K562 (cell line): ENCODE data around the gene RNF207. TPM values are rescaled to one million over a fixed set of nuclear protein-coding genes. Genes with fewer than 3 reads are reported as not detected.
A peak's percentile ranks its signal among the peaks of the same experiment; 100 is the strongest.

ENCODE experiments used
- DMBX1 ChIP-seq: fragments of 250-450 bp; sonication (Bioruptor Pico); IDR thresholded peaks from 2 replicates; pipeline ENCODE4 v1.8.0; 2022; ENCODE audit warnings: inconsistent platforms, mild to moderate bottlenecking, moderate library complexity, borderline replicate concordance
- KDM1A ChIP-seq, 2 experiments: fragments of 450-650 bp; IDR thresholded peaks; 2 replicates each; pipeline ENCODE4 v1.6.1; 2016; ENCODE audit warnings: mild to moderate bottlenecking in 2 of 2
- MAFK ChIP-seq: IDR thresholded peaks from 2 replicates; pipeline ENCODE4 v1.6.1; 2011; ENCODE audit warnings: low read length, improper control_type of control experiment
- NR1H2 ChIP-seq: sonication (generic); formaldehyde crosslinking; IDR thresholded peaks from 2 replicates; pipeline ENCODE4 v1.4.0; 2020; ENCODE audit warnings: mild to moderate bottlenecking, missing genetic modification reagents
- STAT5B ChIP-seq: fragments of 250-450 bp; sonication (Bioruptor Pico); IDR thresholded peaks from 2 replicates; pipeline ENCODE4 v1.8.0; 2021; ENCODE audit warnings: mild to moderate bottlenecking, inconsistent platforms
- TFAM ChIP-seq: fragments of 250-450 bp; sonication (Bioruptor Pico); conservative IDR thresholded peaks from 2 replicates; pipeline ENCODE4 v1.5.0; 2021; ENCODE audit warnings: mild to moderate bottlenecking, moderate library complexity
- TGIF2 ChIP-seq: sonication (generic); formaldehyde crosslinking; IDR thresholded peaks from 2 replicates; pipeline ENCODE4 v1.8.1; 2022; ENCODE audit warnings: mild to moderate bottlenecking, missing genetic modification reagents, moderate library complexity
- ZNF165 ChIP-seq: fragments of 250-450 bp; sonication (Bioruptor Pico); IDR thresholded peaks from 2 replicates; pipeline ENCODE4 v1.4.0; 2020; ENCODE audit warnings: borderline replicate concordance
- ZNF239 ChIP-seq: fragments of 250-450 bp; sonication (Bioruptor Pico); IDR thresholded peaks from 2 replicates; pipeline ENCODE4 v1.4.0; 2020; ENCODE audit warnings: mild to moderate bottlenecking
- ZZZ3 ChIP-seq: fragments of 450-650 bp; IDR thresholded peaks from 2 replicates; pipeline ENCODE4 v1.6.1; 2016; ENCODE audit warnings: antibody characterized with exemption, mild to moderate bottlenecking, moderate library complexity
- polyA plus RNA-seq, 8 experiments: library from polyadenylated mRNA; depleted of rRNA in 4 of 8; stranded (reverse) in 5 of 8; unstranded in 3 of 8; fragments of >200 nt; fragmentation: Nextera tagmentation in 2 of 8; fragmentation: Illumina TruSeq in 1 of 8; extraction: Ambion mirVana in 2 of 8; extraction: Trizol in 1 of 8; gene quantifications; 2 replicates each; pipeline versions ENCODE4 v1.2.1 to v1.2.3, GENCODE V29; 2011 to 2014; ENCODE audit warnings: inconsistent platforms in 1 of 8, missing spikeins in 1 of 8
- total RNA-seq, 7 experiments: library from RNA; depleted of rRNA in 6 of 7; stranded (reverse); fragments of >200 nt in 6 of 7; fragmentation: Illumina TruSeq in 2 of 7; extraction: Trizol in 2 of 7; gene quantifications; 2 replicates each; pipeline versions ENCODE4 v1.2.1 to v1.2.3, GENCODE V29; 2011 to 2021; ENCODE audit warnings: low replicate concordance in 1 of 7
- TF ChIP-seq, protein P1 (sequence below): IDR thresholded peaks from 3 replicates; pipeline ENCODE4 v1.6.1; 2011; ENCODE audit warnings: borderline replicate concordance, mild to moderate bottlenecking, moderate library complexity; ENCODE audit not compliant: insufficient read length; ENCODE audit errors: extremely low read depth
- TF ChIP-seq, protein P2 (sequence below): sonication (generic); formaldehyde crosslinking; IDR thresholded peaks from 2 replicates; pipeline ENCODE4 v1.4.0; 2020; ENCODE audit warnings: mild to moderate bottlenecking, missing genetic modification reagents
- TF ChIP-seq, protein P3 (sequence below): fragments of 450-650 bp; IDR thresholded peaks from 2 replicates; pipeline ENCODE4 v1.6.1; 2014; ENCODE audit warnings: low read depth, mild to moderate bottlenecking, moderate library complexity, borderline replicate concordance
- TF ChIP-seq, protein P4 (sequence below): IDR thresholded peaks from 2 replicates; pipeline ENCODE4 v1.6.1; 2011; ENCODE audit warnings: borderline replicate concordance, low read depth, mild to moderate bottlenecking, moderate library complexity, low read length; ENCODE audit not compliant: insufficient read depth, poor library complexity, severe bottlenecking
- TF ChIP-seq, protein P5 (sequence below): sonication (generic); formaldehyde crosslinking; IDR thresholded peaks from 2 replicates; pipeline ENCODE4 v1.8.1; 2023; ENCODE audit warnings: mild to moderate bottlenecking, missing genetic modification reagents

The RNF207 gene
- total and polyA plus RNA-seq, 9 of the 15 experiments (the other 6 are each of a cell fraction or from before 2014, with no cell fraction given) = 2.7 to 30.6 (median 12.9) TPM

DNA sequence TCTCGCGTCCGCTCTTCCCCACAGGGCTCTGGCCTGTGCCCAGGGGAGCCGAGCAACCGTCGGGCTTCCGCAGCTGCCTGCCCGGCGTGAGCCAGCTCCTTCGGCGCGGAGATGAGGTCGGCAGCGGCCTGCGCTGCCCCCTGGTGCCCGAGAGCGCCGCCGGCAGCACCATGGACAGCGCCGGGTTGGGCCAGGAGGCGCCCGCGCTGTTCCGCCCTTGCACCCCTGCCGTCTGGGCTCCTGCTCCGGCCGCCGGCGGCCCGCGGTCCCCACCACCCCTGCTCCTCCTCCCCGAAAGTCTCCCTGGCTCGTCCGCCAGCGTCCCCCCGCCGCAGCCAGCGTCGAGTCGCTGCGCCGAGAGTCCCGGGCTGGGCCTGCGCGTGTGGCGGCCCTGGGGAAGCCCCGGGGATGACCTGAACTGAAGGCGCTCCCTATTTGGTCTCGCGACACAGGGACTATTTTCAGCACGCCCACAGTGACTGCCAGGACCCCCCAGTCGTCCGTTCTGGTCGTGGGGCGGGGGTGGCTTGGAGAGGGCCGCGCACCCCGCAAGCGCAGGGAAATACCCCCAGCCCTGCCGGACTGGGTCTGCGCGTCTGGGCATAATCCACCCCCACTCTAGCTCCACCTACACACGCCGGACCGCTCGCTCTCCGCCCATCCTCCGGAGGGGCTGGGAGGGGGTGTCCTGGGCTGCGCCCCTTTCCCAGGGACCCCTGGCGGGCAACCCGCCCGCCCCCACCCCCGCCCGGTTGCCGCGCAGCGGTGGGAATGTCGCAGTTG lies 39.4 kb downstream of the RNF207 start (continued):
- TF ChIP-seq, protein P1, sequence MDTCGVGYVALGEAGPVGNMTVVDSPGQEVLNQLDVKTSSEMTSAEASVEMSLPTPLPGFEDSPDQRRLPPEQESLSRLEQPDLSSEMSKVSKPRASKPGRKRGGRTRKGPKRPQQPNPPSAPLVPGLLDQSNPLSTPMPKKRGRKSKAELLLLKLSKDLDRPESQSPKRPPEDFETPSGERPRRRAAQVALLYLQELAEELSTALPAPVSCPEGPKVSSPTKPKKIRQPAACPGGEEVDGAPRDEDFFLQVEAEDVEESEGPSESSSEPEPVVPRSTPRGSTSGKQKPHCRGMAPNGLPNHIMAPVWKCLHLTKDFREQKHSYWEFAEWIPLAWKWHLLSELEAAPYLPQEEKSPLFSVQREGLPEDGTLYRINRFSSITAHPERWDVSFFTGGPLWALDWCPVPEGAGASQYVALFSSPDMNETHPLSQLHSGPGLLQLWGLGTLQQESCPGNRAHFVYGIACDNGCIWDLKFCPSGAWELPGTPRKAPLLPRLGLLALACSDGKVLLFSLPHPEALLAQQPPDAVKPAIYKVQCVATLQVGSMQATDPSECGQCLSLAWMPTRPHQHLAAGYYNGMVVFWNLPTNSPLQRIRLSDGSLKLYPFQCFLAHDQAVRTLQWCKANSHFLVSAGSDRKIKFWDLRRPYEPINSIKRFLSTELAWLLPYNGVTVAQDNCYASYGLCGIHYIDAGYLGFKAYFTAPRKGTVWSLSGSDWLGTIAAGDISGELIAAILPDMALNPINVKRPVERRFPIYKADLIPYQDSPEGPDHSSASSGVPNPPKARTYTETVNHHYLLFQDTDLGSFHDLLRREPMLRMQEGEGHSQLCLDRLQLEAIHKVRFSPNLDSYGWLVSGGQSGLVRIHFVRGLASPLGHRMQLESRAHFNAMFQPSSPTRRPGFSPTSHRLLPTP = no peak
- no peak for TF ChIP-seq TFAM (CRISPR knock-in tag)
- TF ChIP-seq ZZZ3 = no peak
- TF ChIP-seq KDM1A (IDR thresholded peaks at IDR 0.05) = peak in 1 of 2 experiments; percentile 36; a peak in 1 of 4 replicates
- TF ChIP-seq TGIF2 = peak; percentile 99
- TF ChIP-seq MAFK = no peak
- TF ChIP-seq ZNF239 = no peak; the same call in 1 of the 2 replicates
- TF ChIP-seq, protein P2, sequence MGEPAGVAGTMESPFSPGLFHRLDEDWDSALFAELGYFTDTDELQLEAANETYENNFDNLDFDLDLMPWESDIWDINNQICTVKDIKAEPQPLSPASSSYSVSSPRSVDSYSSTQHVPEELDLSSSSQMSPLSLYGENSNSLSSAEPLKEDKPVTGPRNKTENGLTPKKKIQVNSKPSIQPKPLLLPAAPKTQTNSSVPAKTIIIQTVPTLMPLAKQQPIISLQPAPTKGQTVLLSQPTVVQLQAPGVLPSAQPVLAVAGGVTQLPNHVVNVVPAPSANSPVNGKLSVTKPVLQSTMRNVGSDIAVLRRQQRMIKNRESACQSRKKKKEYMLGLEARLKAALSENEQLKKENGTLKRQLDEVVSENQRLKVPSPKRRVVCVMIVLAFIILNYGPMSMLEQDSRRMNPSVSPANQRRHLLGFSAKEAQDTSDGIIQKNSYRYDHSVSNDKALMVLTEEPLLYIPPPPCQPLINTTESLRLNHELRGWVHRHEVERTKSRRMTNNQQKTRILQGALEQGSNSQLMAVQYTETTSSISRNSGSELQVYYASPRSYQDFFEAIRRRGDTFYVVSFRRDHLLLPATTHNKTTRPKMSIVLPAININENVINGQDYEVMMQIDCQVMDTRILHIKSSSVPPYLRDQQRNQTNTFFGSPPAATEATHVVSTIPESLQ (CRISPR knock-in tag) = peak; percentile 95; the same call in 1 of the 2 replicates
- TF ChIP-seq, protein P3, sequence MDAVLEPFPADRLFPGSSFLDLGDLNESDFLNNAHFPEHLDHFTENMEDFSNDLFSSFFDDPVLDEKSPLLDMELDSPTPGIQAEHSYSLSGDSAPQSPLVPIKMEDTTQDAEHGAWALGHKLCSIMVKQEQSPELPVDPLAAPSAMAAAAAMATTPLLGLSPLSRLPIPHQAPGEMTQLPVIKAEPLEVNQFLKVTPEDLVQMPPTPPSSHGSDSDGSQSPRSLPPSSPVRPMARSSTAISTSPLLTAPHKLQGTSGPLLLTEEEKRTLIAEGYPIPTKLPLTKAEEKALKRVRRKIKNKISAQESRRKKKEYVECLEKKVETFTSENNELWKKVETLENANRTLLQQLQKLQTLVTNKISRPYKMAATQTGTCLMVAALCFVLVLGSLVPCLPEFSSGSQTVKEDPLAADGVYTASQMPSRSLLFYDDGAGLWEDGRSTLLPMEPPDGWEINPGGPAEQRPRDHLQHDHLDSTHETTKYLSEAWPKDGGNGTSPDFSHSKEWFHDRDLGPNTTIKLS = no peak
- peak; percentile 92 for TF ChIP-seq DMBX1 (CRISPR knock-in tag)
- TF ChIP-seq, protein P4, sequence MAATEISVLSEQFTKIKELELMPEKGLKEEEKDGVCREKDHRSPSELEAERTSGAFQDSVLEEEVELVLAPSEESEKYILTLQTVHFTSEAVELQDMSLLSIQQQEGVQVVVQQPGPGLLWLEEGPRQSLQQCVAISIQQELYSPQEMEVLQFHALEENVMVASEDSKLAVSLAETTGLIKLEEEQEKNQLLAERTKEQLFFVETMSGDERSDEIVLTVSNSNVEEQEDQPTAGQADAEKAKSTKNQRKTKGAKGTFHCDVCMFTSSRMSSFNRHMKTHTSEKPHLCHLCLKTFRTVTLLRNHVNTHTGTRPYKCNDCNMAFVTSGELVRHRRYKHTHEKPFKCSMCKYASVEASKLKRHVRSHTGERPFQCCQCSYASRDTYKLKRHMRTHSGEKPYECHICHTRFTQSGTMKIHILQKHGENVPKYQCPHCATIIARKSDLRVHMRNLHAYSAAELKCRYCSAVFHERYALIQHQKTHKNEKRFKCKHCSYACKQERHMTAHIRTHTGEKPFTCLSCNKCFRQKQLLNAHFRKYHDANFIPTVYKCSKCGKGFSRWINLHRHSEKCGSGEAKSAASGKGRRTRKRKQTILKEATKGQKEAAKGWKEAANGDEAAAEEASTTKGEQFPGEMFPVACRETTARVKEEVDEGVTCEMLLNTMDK = peak; percentile 77
- 0 out of 2 replicates have a peak, but pooled peaks have one; percentile 48 for TF ChIP-seq ZNF165
- TF ChIP-seq, protein P5, sequence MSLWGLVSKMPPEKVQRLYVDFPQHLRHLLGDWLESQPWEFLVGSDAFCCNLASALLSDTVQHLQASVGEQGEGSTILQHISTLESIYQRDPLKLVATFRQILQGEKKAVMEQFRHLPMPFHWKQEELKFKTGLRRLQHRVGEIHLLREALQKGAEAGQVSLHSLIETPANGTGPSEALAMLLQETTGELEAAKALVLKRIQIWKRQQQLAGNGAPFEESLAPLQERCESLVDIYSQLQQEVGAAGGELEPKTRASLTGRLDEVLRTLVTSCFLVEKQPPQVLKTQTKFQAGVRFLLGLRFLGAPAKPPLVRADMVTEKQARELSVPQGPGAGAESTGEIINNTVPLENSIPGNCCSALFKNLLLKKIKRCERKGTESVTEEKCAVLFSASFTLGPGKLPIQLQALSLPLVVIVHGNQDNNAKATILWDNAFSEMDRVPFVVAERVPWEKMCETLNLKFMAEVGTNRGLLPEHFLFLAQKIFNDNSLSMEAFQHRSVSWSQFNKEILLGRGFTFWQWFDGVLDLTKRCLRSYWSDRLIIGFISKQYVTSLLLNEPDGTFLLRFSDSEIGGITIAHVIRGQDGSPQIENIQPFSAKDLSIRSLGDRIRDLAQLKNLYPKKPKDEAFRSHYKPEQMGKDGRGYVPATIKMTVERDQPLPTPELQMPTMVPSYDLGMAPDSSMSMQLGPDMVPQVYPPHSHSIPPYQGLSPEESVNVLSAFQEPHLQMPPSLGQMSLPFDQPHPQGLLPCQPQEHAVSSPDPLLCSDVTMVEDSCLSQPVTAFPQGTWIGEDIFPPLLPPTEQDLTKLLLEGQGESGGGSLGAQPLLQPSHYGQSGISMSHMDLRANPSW (CRISPR knock-in tag) = peak; percentile 88; the same call in 1 of the 2 replicates
- no peak for TF ChIP-seq STAT5B
- TF ChIP-seq NR1H2 (CRISPR knock-in tag) = peak; percentile 94; the same call in 1 of the 2 replicates
